GM13976 (cell line): ENCODE data around the gene IL21R.

Experiments used
- DNase-seq: peaks from one replicate; pipeline ENCODE4 v3.0.0; 2012; ENCODE audit warnings: low spot score
- in situ Hi-C: fragments of 300-500 bp; cut with MboI; formaldehyde crosslinking; loops from one replicate; pipeline ENCODE4 v1.12.0; 2022; ENCODE audit warnings: low sequenced_read_pairs, mixed read lengths, inconsistent platforms; ENCODE audit not compliant: unreplicated experiment
- TF ChIP-seq, protein P1 (sequence below): IDR thresholded peaks from 2 replicates; pipeline ENCODE4 v1.5.1; 2012; ENCODE audit warnings: borderline replicate concordance, mild to moderate bottlenecking; ENCODE audit not compliant: insufficient read depth; ENCODE audit errors: extremely low read depth, missing control alignments, control extremely low read depth

IL21R gene

DNA sequence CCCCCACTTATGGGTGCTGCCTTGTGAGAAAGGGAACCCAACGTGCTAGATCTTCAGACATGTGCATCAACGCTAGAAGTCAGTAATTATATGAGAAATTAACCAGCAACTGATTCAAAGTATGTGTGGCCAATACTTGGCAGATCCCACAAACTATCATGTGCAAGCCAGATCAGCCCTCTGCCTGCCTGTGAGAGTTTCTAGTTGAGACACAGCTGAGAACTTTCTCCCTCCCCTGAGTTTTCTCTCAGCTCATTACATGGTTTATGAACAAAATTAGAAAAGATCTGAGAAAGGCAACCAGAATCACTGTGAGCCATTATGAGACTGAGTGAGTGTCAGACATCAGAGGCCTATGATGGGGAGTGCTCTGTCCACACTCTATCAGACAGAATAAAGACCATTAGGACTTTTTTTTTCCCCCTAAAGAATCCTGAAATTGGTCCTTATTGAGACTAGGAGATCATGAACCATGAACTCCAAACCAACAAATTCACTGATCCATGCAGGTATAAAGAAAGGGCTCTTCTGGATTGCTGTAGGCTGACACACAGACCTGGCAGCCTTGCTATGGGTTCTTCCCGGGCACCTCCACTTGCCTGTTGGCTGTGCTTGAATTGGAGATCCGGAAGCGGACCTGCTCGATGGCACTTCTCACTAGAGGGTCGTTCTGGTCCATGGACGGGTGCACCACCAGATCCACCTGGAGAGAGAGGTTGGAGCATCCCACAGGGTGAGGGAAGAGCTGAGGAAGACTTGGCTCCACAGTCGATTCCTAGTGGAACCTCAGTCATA is 96.3 kb downstream of the IL21R start:
- TF ChIP-seq, protein P1, sequence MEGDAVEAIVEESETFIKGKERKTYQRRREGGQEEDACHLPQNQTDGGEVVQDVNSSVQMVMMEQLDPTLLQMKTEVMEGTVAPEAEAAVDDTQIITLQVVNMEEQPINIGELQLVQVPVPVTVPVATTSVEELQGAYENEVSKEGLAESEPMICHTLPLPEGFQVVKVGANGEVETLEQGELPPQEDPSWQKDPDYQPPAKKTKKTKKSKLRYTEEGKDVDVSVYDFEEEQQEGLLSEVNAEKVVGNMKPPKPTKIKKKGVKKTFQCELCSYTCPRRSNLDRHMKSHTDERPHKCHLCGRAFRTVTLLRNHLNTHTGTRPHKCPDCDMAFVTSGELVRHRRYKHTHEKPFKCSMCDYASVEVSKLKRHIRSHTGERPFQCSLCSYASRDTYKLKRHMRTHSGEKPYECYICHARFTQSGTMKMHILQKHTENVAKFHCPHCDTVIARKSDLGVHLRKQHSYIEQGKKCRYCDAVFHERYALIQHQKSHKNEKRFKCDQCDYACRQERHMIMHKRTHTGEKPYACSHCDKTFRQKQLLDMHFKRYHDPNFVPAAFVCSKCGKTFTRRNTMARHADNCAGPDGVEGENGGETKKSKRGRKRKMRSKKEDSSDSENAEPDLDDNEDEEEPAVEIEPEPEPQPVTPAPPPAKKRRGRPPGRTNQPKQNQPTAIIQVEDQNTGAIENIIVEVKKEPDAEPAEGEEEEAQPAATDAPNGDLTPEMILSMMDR: no peak
- in situ Hi-C loops: no loop called here
- no peak for DNase-seq

DNA sequence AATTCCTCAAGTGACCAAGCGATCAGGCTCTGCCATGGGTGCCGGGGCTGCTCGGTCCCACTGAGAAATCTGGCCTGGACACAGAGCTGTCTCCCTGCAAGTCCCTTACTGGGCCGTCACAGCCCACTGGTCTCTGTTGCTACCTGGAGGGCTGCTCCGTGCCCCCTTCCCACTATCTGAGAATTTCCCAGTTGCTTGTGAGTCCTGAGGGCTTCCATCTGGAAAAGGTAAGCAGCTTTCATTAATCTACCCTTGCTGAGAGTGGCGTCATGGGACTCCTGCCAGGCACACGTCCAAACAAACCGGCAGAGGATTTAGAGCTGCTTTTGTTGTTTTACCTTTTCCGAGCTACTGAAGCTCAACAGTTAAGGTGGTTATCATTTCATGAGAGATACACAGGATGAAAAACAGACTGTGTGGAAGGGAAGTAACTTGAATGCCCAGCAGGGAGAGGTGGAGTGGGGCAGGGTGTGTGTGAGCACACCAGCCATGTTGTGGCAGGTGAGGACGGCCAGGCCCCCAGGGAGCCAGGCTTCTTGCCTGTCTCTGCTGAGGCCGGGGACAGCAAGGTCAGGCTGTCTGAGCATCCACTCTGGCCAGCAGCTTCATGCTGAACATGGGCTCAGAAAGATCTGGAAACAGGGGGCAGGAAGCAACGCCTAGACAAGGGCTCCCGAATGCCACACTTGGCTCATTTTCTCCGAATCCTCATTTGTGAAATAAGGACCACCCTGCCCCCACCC is 97.1 kb downstream of the IL21R start:
- in situ Hi-C loops: no loop called here
- TF ChIP-seq, protein P1: no peak
- no peak for DNase-seq

DNA sequence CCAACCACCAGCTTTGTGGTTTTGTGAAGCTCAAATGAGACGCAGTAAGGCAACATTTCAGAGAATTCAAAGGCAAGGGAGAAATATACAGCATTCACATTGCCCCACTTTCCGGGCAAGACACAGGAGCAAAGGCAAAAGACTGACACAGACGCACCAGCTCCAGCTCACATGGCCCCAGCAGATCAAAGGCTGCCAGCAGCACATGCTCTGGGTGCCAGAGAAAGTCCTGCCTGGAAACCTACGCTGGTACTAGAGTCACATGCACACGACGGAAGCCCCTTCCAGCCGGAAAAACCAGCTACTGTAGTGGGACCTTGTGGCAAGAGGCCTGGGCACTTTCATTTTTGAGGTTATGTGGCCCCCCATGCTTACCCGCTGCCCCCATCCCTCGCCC is 97.7 kb downstream of the IL21R start:
- in situ Hi-C loops: no loop called here
- no peak for DNase-seq
- TF ChIP-seq, protein P1: no peak

DNA sequence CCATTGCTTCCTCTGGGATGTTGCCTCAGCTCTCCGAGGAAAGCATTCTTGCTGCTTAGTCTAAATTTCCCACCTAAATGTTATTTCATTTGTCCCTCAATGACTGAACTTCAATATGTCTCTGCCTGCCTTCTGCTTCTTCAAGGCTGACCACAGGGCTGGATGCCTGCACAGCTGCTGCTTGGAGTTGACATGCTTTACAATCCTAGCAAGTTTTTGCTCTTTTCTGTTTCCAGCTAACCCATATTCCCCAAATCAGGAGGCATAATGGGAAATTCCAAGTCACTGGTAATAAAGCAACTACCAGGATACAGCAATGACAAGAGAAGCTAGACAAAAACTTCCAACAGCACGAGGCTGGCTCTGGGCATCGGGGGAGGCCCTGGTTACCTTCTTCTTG is 98.8 kb downstream of the IL21R start:
- TF ChIP-seq, protein P1: no peak
- in situ Hi-C loops: no loop called here
- no peak for DNase-seq
